Fibroblast of skin of scalp (primary cell): ENCODE data around the gene CHST2.

Experiments used
- DNase-seq: peaks from one replicate; pipeline ENCODE4 v3.0.0-alpha.2; 2013

Gene CHST2

GRCh38 chr3:143167969-143168854 lies 48.6 kb downstream of the CHST2 start:
- peak; percentile 15 for DNase-seq

GRCh38 chr3:143168855-143169192 lies 49.3 kb downstream of the CHST2 start:
- no peak for DNase-seq

GRCh38 chr3:143170074-143170473 lies 50.5 kb downstream of the CHST2 start:
- no peak for DNase-seq

GRCh38 chr3:143170676-143171075 lies 51.1 kb downstream of the CHST2 start:
- DNase-seq: peak; percentile 19

GRCh38 chr3:143171141-143171980 lies 51.8 kb downstream of the CHST2 start:
- peak; percentile 58 for DNase-seq

- no peak for DNase-seq
Observed at GRCh38 chr3:143172062-143172794, 52.7 kb downstream of the CHST2 start.

- DNase-seq: no peak
Observed at GRCh38 chr3:143172795-143173145, 53.2 kb downstream of the CHST2 start.

GRCh38 chr3:143173242-143173641 lies 53.7 kb downstream of the CHST2 start:
- DNase-seq: no peak
